Measurements from ENCODE around the gene PPM1N. TPM values are rescaled to one million over a fixed set of nuclear protein-coding genes. Genes with fewer than 3 reads are reported as not detected.
A peak's percentile ranks its signal among the peaks of the same experiment; 100 is the strongest.

The PPM1N gene
- total and polyA plus RNA-seq, 2 of the 13 experiments (the other 11 are each of a cell fraction or from before 2014, with no cell fraction given): 0.31 to 1.8 TPM

DNA sequence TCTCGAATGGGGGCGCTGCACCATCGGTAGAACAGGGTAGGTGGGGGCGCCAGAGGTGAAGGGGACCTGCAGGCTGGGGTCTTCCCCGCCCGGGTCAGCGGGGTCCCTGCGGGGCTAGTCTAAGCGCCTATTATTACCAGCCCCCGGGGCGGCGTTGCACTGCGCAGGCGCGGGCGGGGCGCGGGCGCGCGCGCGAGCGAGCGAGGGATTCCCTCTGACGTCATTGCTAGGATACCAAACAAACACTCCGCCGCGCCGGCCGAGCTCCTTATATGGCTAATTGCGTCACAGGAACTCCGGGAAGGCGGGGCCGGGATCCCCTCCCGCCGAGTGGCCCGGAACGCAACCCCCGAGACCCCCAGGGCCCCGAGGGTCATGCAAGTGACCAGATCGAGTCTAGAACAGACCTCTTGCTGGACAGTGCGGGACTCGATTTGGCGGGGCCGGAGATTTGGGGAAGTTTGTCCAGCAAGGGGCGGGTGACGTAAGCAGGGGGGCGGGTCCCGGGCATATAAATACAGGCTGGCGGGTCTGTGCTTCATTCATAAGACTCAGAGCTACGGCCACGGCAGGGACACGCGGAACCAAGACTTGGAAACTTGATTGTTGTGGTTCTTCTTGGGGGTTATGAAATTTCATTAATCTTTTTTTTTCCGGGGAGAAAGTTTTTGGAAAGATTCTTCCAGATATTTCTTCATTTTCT is 30.6 kb upstream of the PPM1N start, which contains the start of gene FOSB (continued):
- peak; percentile 49 for TF ChIP-seq TAF1 (CRISPR knock-in tag; IDR thresholded peaks at IDR 0.05)
- peak; percentile 100 for TF ChIP-seq ATF2 (CRISPR knock-in tag; IDR thresholded peaks at IDR 0.05)
- no peak for TF ChIP-seq ZNF281 (CRISPR knock-in tag; IDR thresholded peaks at IDR 0.05; ENCODE audit: borderline replicate concordance)
- 0 out of 2 replicates have a peak, but pooled peaks have one; percentile 56 for TF ChIP-seq MXD1 (CRISPR knock-in tag; IDR thresholded peaks at IDR 0.05)
- TF ChIP-seq ZNF280B (CRISPR knock-in tag; IDR thresholded peaks at IDR 0.05; ENCODE audit: borderline replicate concordance): no peak
- no peak for TF ChIP-seq ZSCAN29 (CRISPR knock-in tag; conservative IDR thresholded peaks at IDR 0.05)
- no peak; the same call in 1 of the 2 replicates for TF ChIP-seq ELF3 (CRISPR knock-in tag; IDR thresholded peaks at IDR 0.05)
- TF ChIP-seq, protein P1, sequence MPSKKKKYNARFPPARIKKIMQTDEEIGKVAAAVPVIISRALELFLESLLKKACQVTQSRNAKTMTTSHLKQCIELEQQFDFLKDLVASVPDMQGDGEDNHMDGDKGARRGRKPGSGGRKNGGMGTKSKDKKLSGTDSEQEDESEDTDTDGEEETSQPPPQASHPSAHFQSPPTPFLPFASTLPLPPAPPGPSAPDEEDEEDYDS (CRISPR knock-in tag; IDR thresholded peaks at IDR 0.05): peak; percentile 66
- TF ChIP-seq NFATC3 (CRISPR knock-in tag; IDR thresholded peaks at IDR 0.05): no peak
- no peak for TF ChIP-seq ESRRA (CRISPR knock-in tag; IDR thresholded peaks at IDR 0.05; ENCODE audit: low read depth)
- no peak for TF ChIP-seq GABPA (IDR thresholded peaks at IDR 0.05; ENCODE audit: low read depth, low read length)
- TF ChIP-seq GABPA (CRISPR knock-in tag; IDR thresholded peaks at IDR 0.05; ENCODE audit: low read depth): no peak
- TF ChIP-seq SP4 (CRISPR knock-in tag; IDR thresholded peaks at IDR 0.05): peak; percentile 83
- TF ChIP-seq ZNF124 (CRISPR knock-in tag; IDR thresholded peaks at IDR 0.05): no peak
- TF ChIP-seq ZNF792 (CRISPR knock-in tag; IDR thresholded peaks at IDR 0.05): no peak
- peak; percentile 56; the same call in 1 of the 2 replicates for TF ChIP-seq SPEN (CRISPR knock-in tag; IDR thresholded peaks at IDR 0.05; ENCODE audit: low read depth)
- TF ChIP-seq IRF1 (CRISPR knock-in tag; IDR thresholded peaks at IDR 0.05; ENCODE audit: low read depth): no peak
- TF ChIP-seq PAF1 (CRISPR knock-in tag; IDR thresholded peaks at IDR 0.05): no peak
- TF ChIP-seq MBNL3 (CRISPR knock-in tag; conservative IDR thresholded peaks at IDR 0.05): no peak
- no peak for TF ChIP-seq ZNF430 (CRISPR knock-in tag; IDR thresholded peaks at IDR 0.05)
- TF ChIP-seq, protein P2, sequence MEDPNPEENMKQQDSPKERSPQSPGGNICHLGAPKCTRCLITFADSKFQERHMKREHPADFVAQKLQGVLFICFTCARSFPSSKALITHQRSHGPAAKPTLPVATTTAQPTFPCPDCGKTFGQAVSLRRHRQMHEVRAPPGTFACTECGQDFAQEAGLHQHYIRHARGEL (CRISPR knock-in tag; IDR thresholded peaks at IDR 0.05): no peak
